ENCODE data around the gene HOXC11.

The HOXC11 gene

DNA sequence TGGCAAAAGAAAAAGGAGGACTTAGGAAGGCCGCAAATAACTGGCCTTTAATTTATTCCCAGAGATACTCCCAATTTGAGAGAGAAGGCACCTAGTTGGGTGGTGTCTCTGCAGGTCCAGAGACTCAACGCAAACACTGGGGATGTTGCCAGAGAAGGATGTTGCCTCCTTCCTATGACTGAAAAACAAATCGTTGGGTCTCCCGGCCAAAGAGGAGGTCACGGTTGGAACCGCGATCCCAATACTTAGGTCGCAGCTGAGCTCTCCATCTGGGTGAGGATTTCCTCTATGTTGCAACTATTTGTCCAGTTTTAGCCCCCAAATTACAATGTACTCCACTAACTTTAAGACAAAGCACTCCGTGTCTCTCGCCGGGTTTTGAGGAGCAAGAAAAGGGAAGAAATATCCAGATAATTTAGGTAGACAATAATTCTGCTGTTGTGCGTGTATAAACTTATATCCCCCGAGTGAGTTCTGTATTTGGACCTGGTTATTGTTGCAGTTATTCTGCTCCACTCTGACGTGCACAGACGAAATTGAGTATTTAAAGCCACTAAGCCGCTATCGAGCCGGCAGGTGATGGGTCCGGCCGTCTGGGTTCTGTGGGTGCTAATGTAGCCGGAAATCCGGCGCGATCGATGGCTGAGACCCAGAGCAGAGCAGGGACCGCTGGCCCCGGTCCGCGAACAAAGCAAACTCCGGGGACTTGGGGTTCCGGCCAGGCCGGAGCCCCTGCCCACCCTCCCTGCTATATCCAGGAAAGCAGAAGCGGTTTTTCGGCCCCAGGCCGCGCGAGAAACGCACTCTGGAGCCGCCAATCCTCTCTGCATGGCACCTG, 12.5 kb upstream of the HOXC11 start:
- no peak for DNase-seq

DNA sequence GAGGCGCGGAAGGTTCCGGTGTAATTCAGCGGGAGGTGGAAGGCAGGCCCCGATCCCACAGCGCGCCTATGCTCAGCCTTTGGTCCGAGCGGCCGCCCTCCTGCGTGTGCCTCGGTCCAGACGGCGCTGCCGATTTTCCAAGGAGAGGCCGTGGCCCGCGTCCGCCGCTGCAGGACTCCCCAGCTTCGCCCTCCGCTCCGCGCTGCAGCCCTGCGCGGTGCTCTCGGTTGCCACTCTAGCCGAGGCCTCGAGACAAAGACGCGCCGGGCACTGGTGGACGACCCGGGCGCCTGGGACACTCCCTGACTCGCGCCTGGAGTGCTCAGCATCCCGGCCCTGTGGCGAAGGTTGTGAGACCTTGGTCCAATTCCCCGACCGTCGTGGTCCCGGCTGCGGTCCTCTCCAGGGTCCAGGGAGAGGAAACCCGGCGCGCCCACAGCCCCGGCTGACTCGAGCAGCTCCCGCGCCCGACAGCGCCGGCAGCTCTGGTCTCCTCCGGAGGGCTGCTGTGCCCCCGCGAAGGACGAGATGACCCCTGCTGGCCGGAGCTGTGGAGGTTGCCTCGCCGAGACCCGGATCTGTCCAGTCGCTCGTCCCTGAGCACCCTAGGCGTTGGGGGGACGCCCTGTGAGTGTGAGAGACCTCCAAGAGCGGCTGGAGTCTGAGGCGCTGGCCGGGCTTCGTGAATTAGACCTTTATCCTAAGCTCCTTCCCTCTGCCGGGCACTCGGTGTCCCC, 11.7 kb upstream of the HOXC11 start:
- DNase-seq: no peak

DNA sequence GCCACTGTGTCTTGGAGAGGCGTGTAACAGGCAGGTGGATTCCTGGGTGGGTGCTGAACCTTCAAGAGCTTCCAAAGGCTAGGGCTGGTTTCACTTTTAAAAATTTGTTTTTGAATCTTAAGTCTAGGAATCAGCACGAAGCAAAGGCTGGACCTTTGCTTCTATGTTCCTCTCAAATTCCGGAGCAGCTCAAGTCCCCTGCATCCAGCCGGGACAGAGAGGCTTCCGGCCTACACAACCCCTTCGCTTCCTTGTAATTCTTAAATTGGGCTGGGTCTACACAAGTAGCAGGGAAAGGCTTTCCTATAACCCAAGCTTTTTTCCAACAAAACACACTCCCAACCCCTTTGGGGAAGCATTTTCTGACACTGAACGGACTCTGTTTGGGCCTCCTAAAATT, 9.9 kb upstream of the HOXC11 start:
- no peak for DNase-seq

DNA sequence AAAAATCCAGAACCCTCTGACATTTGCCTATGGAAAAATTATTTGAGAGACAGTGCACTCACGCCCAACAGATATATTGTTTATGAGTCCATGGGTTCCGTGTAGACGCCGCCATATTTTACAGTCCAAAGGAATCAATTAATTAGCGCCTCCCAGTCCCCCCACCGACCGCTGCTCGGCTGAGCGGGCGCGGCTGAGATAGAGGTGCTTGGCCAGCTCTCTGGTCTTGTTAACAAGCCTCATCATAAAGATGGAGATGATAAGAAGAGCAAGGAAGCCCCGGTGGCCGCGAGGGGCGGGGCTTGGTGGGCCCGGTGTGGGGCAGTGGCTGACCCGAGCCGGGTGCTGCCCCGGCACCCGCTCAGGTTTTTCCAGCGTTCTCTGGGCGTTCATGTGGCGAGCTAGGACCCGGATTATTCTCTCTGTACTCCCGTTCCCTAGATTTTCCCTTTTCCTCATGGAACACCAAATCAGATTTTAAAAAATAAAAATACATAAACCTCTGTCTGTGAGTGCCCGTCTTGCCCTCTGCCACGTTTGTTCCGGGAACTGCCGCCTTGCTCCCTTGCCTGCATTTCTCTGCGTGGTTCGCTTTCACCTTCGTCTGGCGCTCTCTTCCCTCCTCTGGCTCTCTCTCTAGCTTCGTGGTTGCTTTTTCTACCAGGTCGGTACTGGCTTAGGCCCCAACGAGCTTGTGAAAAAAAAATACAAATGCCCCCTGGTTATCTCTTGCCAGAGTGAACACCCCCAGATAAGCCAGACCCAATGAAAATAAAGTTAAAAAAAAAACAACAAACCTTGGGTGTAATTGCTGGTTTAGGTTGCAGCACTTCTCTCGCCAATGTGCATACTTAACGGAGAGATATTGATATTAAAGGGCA, 9.3 kb upstream of the HOXC11 start:
- DNase-seq: no peak

DNA sequence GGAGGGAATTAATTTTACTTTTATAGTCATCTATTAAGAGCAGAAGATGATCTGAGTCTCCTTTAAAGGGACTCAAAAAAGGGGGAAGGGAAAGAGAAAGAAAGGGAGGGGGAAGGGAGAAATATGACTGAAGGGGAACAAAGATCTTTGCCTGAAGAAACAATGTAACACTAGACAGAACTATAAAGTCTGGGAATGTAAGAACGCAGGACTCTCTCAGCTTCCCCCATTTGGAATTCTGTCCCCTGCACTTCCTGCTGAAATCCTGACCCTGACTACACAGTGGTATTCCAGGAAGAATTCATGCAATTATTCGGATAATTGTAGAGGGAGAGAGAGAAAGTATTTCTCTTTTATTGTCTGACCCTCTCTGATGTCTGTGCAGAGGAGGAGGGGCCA, 8.6 kb upstream of the HOXC11 start:
- DNase-seq: no peak

DNA sequence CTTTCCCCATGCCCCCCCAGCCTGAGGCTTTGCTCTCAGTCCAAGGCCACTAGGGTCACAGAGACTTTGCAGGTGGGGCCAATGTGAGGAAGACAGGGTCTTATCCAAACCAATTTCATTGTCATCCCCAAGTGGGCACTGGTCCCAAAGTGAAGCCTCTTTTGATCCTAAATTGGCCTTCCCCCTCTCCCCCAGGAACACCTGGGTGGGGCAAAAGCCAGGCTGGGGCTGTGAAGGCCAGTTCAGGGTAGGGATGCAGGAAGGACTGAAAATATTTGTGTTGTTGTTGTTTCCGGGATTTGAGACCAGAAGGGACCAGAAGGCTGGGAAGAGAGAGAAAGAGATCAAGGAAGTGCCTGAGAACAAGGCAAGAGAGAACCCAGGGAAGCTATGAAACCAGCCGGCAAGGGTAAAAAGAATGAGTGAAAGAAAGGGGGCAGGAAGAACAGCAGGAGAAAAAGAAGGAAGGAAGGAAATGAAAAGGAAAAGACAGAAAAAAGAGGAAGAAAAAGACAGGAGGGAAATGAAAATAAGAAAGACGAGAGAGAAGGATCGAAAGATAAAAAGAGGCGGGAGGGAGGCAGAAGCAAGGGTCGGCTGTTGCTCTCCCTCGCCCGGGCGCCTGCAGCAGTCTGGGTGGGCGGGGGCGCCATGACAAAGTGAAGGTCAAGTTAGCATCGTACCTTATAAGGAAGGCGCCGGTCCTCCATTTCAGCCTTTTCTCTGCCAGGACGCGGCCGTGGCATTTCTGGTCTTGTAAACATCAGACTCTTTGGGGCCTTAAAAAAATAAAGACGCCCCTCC, 7.4 kb upstream of the HOXC11 start:
- DNase-seq: no peak

DNA sequence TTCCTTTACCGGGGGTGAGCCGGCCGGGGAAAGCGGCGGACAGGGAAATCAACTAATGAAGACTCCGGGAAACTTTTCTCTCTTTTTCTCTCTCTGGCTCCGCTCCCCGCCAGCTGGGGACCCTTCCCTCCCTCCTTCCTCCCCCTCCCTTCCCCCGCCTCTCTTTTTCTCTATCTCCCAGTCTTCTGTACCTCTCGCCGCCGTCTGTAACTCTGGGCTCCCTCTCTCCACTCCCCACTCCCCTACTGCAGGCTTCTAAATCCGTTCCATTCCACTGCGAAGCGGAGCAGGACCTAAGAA, 6.9 kb upstream of the HOXC11 start:
- DNase-seq: no peak

DNA sequence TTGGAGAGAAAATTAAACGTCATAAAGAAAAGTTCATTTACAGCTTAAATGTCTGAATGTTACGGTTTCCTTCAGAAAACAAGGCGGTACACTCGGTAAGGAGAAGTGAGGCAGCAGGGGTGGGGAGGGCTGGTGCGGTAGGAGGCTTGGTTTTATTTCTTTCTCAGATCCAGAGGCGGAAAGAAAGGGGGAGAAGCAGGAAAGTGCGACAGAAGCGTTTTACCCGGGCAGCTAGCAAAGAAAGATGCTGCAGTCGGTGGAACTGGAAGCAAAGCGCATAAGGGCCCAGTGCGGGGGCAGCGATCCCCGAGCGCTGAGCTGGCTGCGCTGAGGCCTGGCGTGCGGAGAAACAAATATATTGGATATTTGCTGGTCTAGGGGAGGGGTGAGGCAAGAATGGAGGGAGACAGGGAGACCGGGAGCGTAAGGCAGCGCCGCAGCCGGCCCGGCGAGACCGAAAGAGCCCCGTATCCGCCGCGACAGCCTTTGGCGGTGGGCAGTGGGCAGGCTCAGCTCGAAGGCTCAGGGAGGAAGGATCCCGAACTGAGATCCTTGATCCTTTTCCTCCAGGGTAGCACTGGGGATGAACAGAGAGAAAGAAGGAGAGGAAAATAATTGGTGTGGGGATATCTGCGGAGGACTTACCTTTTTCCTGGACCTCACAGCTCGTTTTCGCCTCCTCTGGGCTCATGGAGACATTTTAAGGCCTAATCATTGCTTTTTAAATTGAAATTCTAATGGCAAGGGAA, 6.4 kb upstream of the HOXC11 start:
- no peak for DNase-seq

DNA sequence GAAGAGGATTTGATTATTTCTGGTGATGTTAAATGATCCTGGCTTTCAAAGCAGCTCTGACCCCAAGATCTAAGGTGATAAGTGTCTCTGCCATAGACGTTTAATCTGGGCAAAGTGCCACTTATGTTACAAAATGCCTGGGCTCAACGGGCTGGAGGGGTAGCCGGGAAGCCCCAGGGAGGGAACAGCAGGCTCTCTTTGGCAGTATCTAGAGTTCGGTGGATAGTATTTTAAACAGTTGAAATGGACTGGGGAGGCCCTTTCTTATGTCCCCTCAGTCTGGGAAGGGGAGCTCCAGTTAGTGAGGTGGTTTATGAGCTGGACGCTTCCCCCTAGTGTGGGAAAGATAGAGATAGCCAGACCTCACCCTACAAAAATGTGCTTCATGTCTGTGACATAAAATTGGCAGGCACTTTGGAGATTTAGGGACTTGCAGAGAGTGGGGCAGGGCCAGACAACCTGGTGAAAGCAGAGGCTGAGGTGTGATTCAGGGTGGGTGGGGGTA, 5.5 kb upstream of the HOXC11 start:
- no peak for DNase-seq

DNA sequence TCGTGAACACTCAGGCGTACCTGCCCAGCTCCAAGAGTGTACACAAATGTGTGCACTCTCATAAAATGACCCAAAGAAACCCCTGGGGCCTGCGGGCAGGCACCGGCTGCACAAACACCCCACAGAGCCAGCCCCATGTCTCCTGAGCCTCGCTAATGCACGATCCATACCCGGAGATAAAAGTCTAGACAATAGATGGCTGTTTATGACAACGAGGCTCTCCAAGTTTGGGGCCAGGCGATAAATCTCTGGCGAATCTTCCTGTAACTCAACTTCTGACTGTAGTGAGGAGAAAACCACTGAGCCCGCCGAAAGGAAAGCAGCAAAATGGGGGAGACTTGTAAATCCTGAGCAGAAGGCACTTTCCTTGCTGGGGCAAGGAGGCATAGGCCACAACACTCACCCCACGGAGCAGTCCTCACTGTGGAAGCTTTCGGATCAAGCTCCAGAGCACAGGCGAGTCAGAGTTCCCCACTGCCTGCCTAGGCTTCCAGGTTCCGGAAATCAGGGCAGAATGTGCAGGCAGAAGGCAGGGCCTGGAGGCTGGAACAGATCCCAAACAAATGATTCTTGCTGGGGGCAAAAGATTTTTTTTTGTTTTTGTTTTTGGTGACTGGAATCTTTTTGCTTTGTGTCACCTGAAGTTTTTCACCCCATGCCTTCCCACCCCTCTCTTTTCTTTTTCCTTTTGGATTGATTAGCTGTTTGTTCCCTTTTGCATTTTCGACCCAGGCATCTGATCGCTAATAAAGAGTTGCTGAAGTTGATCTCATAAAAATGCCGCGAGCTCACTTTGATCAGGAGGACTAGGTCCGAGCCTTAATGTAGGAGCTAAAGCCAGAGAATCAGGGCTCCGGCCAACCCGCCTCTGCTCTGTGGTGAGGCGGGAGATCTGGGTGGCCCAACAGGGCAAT, 4.5 kb upstream of the HOXC11 start:
- DNase-seq: no peak

DNA sequence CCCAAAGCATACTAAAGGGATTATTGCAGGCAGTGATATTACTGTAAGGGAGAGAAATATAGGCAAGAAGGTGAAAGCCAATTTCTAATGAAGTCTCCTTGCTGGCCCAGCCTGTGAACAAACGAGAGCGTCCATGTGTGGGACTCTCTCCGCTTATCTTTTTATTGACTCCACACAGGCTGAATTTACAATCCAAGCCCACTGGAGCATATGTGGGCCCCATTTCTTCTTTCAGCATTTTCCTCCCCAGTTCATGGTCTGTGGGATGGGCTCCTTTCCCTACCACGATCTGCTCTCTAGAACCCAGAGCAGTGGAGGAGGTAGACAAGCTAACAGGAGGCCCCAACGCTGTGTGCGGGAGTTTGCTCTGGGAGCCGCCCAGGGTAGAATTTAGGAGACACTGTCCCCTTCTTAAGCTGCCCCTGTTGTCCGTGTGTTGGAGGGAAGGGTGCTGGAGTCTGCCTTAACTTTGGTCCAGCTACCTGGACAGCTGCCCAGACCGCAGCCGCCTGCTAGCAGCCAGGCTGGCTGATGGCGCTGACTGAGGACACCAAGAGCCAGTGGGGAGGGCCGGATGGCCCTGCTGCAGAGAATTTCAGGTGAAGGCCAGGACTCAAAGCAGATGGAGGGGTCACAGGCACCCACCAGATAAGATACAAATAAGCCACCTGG, 3.2 kb upstream of the HOXC11 start:
- no peak for DNase-seq

DNA sequence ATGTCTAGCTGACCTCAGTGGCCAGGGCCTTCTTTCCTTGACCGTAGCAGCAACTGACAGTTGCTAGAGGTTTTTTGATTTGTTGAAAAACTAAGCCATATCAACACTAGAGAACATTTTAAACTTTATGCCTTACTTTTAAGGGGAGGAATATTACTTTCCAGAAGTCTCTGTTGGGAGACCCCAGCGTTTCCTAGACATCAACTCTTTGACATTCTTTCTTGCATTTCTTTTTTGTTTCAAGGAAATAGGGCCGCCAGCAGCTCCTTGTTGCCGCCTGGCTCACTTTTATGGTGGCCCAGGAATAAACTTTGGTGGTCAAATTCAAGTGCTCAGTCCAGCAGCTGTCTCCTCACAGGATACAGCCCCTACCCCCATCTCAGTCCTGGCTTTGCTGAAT, 2.5 kb upstream of the HOXC11 start:
- DNase-seq: no peak

DNA sequence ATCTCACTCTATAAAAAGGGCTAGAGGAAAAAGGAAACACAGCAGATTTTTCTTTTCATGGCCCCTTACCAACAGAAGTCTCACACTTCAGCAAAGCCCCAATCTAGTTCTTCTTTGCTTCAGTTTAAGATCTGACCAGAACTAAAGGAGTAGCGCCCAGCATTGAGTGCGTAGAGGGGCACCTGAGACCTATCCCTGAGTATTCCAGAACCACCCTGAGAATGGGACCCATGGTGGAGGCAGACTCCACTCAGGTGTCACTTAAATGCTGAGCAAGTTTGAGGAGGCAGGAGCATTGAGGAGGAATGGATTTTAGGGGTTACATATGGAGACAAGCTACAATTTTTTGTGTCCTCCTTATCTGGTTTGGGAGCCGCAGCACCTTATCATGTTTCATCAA, 1.8 kb upstream of the HOXC11 start:
- no peak for DNase-seq

DNA sequence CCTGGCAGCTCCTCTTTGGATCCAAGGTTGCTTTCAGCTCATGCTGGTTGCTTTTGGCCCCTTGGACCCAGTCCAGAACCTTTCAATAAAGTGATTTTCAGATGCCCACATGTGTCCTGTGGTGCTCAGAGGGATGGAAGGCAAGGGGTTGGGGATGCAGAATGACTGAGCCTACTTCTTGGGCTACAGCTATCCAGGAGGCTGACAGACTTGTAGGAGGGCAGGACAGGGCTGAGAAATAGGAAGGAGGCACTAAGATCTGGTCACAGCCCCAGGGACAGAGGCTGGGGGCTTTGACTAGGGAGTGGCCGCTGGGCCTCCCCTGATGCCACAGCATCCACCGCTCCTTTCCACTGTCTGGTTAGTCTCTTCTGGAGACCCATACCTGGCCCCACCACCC, 1.2 kb upstream of the HOXC11 start:
- DNase-seq: no peak

DNA sequence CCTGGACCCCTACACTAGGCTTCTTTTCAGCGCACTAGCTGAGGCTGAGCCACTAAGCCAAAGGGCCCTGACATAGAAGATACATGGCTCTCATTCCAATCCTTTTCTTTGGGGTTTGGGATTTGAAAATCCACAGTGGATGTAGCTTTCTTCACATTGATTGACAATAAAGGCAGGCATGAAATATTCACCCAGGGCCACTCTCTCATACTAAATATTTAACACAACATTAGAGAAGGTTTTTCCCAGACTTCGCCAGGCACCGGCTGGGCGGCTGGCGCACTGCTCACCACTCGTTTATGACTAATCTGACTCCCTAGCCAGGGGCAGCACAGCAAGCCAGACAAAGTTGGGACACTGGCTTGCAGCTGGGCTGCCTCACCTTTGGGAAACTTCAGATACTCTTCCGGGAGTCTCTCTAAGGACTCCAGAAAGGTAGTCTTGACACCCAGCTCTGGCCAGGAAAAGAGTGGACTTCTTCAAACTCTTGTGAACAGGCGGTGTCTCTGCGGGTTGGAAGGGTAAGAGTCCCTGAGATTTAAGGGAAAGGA, 699 bp upstream of the HOXC11 start:
- no peak for DNase-seq

DNA sequence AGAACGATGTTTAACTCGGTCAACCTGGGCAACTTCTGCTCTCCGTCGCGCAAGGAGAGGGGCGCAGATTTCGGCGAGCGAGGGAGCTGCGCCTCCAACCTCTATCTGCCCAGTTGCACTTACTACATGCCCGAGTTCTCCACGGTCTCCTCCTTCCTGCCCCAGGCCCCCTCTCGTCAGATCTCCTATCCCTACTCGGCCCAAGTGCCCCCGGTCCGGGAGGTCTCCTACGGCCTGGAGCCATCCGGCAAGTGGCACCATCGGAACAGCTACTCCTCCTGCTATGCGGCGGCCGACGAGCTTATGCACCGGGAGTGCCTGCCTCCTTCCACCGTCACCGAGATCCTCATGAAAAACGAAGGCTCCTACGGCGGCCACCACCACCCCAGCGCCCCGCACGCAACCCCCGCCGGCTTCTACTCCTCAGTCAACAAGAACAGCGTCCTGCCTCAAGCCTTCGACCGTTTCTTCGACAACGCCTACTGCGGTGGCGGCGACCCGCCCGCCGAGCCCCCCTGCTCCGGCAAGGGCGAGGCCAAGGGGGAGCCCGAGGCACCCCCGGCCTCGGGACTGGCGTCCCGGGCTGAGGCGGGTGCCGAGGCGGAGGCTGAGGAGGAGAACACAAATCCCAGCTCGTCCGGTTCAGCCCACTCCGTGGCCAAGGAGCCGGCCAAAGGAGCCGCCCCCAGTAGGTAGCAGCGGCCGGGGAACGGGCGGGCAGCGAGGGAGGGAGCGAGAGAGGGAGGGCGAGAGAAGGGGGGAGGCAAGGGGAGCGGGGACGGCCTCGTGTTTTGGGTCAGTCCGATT, 513 bp downstream of the HOXC11 start:
- no peak for DNase-seq

DNA sequence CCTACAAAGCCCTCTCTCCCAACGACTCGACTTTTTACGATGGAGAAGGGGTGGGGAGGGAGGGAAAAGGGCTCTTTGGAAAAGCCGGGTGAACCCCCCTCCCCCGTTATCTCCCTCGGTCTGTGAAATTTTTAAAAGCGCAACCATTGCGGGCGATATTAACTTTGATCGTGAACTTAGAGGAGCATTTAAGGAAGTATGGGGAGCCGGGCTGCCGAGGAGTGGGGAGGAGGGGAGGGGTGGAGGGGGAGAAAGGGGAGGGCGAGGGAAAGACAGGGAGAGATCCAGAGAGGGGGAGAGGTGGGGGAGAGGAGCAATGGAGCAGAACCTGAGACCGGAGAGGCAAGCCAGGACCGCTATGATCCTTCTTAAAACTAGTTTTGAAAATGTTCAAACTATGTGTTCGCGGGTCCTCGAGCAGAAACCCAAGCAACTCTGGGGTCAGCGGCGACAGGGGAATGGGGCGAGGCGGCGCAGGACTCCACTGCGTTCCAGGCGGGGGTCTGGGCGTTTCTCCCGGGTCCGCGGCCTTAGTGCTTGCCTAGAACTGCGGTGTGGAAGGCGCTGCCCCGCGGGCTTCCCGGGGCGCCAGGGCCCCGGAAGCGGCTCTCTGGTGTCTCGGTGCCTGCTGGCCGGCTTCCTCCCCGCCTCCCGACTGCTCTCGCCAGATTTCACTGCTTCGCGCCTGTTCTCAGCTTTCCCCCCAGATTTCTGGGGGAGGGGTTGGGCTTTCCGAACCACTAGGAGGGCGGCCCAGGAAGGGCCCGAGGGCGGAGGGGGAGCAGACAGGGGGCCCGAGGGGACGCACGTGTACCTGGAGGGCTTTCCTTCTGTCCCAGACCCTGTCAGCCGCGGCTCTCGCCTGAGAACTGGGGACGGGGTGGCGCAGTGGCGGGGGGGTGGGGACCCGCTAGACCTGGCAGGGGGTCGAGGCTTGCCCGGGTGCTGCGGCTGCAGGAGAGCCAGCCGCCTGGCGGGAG, 1.4 kb downstream of the HOXC11 start, which contains the start of gene HOTAIR:
Gene HOTAIR, minus strand, starts transcription at position 871 of the 980 bp plus-strand sequence.
- DNase-seq: no peak

DNA sequence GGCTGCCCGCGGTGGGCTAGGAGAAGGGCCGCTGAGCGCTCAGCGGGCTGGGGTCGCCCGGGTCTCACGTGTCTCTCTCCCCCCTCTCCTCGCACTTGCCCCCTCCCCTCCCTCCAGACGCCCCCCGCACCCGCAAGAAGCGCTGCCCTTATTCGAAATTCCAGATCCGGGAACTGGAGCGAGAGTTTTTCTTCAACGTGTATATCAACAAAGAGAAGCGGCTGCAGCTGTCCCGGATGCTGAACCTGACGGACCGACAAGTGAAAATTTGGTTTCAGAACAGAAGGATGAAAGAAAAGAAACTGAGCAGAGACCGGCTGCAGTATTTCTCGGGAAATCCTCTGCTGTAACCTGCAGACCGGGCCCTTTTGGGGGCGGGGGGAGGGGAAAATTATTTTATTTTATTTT, 2.1 kb downstream of the HOXC11 start:
- no peak for DNase-seq

All from DMS 273 treated with DMSO at 0.1 percent for 48 hours (cell line).